Tibial nerve (tissue), 3 donors: ENCODE data around the gene LRRC14B.

Source experiments
- POLR2A ChIP-seq, 2 donors: fragments of 450-650 bp; IDR thresholded peaks; one replicate each; pipeline ENCODE4 v1.6.1; 2017; ENCODE audit warnings: antibody characterized with exemption in 2 of 2, mild to moderate bottlenecking in 2 of 2, moderate library complexity in 2 of 2
- TF ChIP-seq, protein P1 (sequence below), 5 experiments: fragments of 200-600 bp in 3 of 5; fragments of 450-650 bp in 2 of 5; sonication (generic) in 3 of 5; IDR thresholded peaks; one replicate each; pipeline ENCODE4 v1.5.1; 2016 to 2019; ENCODE audit warnings: antibody characterized with exemption in 5 of 5, mild to moderate bottlenecking in 3 of 5, moderate library complexity in 2 of 5

DNA sequence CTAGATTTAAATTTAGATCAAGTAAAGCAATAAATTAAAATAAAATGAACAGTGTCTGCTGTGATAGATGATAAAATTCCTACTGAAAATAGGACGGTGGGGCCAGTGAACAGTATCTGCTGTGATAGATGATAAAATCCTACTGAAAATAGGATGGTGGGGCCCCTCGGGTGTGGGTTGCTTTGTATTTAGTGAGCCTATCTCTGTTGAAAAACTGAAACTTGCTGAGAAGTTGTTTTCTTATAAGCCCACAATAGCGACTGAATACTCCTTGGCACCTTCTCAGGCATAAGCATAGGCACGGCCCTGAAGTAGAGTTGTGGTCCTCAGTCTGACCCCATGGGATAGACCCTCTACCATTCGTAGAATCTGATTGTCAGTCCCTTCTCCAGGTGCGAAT, 32.5 kb downstream of the LRRC14B start:
- TF ChIP-seq POLR2A (IDR thresholded peaks at IDR 0.05), result no peak
- TF ChIP-seq, protein P1, sequence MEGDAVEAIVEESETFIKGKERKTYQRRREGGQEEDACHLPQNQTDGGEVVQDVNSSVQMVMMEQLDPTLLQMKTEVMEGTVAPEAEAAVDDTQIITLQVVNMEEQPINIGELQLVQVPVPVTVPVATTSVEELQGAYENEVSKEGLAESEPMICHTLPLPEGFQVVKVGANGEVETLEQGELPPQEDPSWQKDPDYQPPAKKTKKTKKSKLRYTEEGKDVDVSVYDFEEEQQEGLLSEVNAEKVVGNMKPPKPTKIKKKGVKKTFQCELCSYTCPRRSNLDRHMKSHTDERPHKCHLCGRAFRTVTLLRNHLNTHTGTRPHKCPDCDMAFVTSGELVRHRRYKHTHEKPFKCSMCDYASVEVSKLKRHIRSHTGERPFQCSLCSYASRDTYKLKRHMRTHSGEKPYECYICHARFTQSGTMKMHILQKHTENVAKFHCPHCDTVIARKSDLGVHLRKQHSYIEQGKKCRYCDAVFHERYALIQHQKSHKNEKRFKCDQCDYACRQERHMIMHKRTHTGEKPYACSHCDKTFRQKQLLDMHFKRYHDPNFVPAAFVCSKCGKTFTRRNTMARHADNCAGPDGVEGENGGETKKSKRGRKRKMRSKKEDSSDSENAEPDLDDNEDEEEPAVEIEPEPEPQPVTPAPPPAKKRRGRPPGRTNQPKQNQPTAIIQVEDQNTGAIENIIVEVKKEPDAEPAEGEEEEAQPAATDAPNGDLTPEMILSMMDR (IDR thresholded peaks at IDR 0.05), result no peak
